HPDE6-E6E7 (cell line): ENCODE measurements around the gene PTGR1.
"Not testable (repeated sequence)": the region's sequence is repeated elsewhere in the genome, so short reads cannot be mapped to it uniquely, and the experiment has no call there.

Source experiments
- DNase-seq: peaks from one replicate; pipeline ENCODE4 v3.0.0; 2011; ENCODE audit warnings: missing footprints; ENCODE audit errors: extremely low spot score

Gene PTGR1

GRCh38 chr9:111599092-111599954, at the start of gene PTGR1:
Gene PTGR1 (minus strand): TSS chr9:111599647. CDS start chr9:111597422, 2,225 bp downstream.
- DNase-seq, result peak; percentile 61

- DNase-seq, result no peak
Measured at GRCh38 chr9:111649016-111649415, 49.6 kb upstream of the PTGR1 start.

GRCh38 chr9:111648066-111648465, 48.6 kb upstream of the PTGR1 start:
- DNase-seq, result no peak

- no peak for DNase-seq
Measured at GRCh38 chr9:111646417-111646816, 47.0 kb upstream of the PTGR1 start.

GRCh38 chr9:111645806-111646205, 46.4 kb upstream of the PTGR1 start:
- no peak for DNase-seq

GRCh38 chr9:111644195-111644772, 44.8 kb upstream of the PTGR1 start:
- no peak for DNase-seq

GRCh38 chr9:111637421-111637950, 38.0 kb upstream of the PTGR1 start:
- DNase-seq, result no peak

GRCh38 chr9:111634860-111635259, 35.4 kb upstream of the PTGR1 start:
- no peak for DNase-seq

GRCh38 chr9:111633389-111633736, 33.9 kb upstream of the PTGR1 start:
- DNase-seq, result no peak

- DNase-seq, result no peak
Measured at GRCh38 chr9:111632695-111633388, 33.4 kb upstream of the PTGR1 start.

GRCh38 chr9:111632060-111632459, 32.6 kb upstream of the PTGR1 start:
- no peak for DNase-seq

GRCh38 chr9:111631214-111631971, 31.9 kb upstream of the PTGR1 start, which contains the start of gene DNAJC25:
Gene DNAJC25 (plus strand): TSS chr9:111631334. CDS start chr9:111631408, 74 bp downstream.
- peak; percentile 100 for DNase-seq

- DNase-seq, result no peak
Measured at GRCh38 chr9:111630964-111631213, 31.4 kb upstream of the PTGR1 start.

- no peak for DNase-seq
Measured at GRCh38 chr9:111630182-111630963, 30.9 kb upstream of the PTGR1 start.

GRCh38 chr9:111628411-111628810, 29.0 kb upstream of the PTGR1 start:
- no peak for DNase-seq

GRCh38 chr9:111627260-111627963, 28.0 kb upstream of the PTGR1 start:
- DNase-seq, result no peak

- no peak for DNase-seq
Measured at GRCh38 chr9:111622626-111623025, 23.2 kb upstream of the PTGR1 start.

- DNase-seq, result no peak
Measured at GRCh38 chr9:111621895-111622480, 22.5 kb upstream of the PTGR1 start.

GRCh38 chr9:111617349-111617748, 17.9 kb upstream of the PTGR1 start:
- not testable (repeated sequence) for DNase-seq

GRCh38 chr9:111615928-111616327, 16.5 kb upstream of the PTGR1 start:
- no peak for DNase-seq
